IMR-90 (cell line): ENCODE results near the gene GPC6. TPM values are rescaled to one million over a fixed set of nuclear protein-coding genes. Genes with fewer than 3 reads are reported as not detected.

Experiments used
- ATAC-seq: fragments of 200-7000 bp; cut with Tn5 transposase; 2 replicates; pipeline ENCODE4 v1.9.1; 2020; ENCODE audit warnings: low read depth, mild to moderate bottlenecking, moderate library complexity
- BruUV-seq: library from RNA; stranded (reverse); fragments of 400-500 nt; replicated peaks from 2 replicates; lab custom pipeline; 2021; lab: Mats Ljungman, UMichigan
- CTCF ChIA-PET: fragments of 300-600 bp; formaldehyde crosslinking; extraction: SDS; loops from one replicate; lab custom pipeline; 2021; ENCODE audit warnings: antibody characterized with exemption; lab: Yijun Ruan, JAX
- POLR2A ChIA-PET: fragments of 300-600 bp; sonication (Branson Sonifier 250); formaldehyde crosslinking; loops from one replicate; lab custom pipeline; 2022; ENCODE audit warnings: antibody characterized with exemption; ENCODE audit not compliant: unreplicated experiment; lab: Charles Lee
- DNase-seq: peaks from one replicate; pipeline ENCODE4 v3.0.0; 2013
- H2AFZ ChIP-seq: replicated peaks from 2 replicates; pipeline ENCODE3; 2013; ENCODE audit warnings: low read length, mild to moderate bottlenecking; ENCODE audit not compliant: poor library complexity
- H2AK5ac ChIP-seq: 2 replicates; pipeline ENCODE4 v1.6.1; 2013; ENCODE audit warnings: low read depth, low read length, inconsistent platforms
- H2AK9ac ChIP-seq: replicated peaks from 2 replicates; pipeline ENCODE3; 2013; ENCODE audit warnings: mild to moderate bottlenecking, low read depth, low read length, moderate library complexity; ENCODE audit not compliant: poor library complexity
- H2BK120ac ChIP-seq: 2 replicates; pipeline ENCODE4 v1.6.1; 2013; ENCODE audit warnings: low read depth, low read length, inconsistent platforms
- H2BK15ac ChIP-seq: 3 replicates; pipeline ENCODE4 v1.6.1; 2013; ENCODE audit warnings: low read depth, low read length, inconsistent platforms
- H2BK20ac ChIP-seq: 2 replicates; pipeline ENCODE4 v1.6.1; 2013; ENCODE audit warnings: low read depth, mild to moderate bottlenecking, inconsistent platforms, low read length, moderate library complexity
- H2BK5ac ChIP-seq: 2 replicates; pipeline ENCODE4 v1.6.1; 2013; ENCODE audit warnings: mild to moderate bottlenecking, low read depth, low read length, inconsistent platforms; ENCODE audit not compliant: poor library complexity, severe bottlenecking
- H3K14ac ChIP-seq: replicated peaks from 2 replicates; pipeline ENCODE4 v1.6.1; 2013; ENCODE audit warnings: low read depth, low read length, inconsistent platforms
- H3K18ac ChIP-seq: 2 replicates; pipeline ENCODE4 v1.6.1; 2013; ENCODE audit warnings: low read depth, low read length, control low read depth
- H3K23ac ChIP-seq: 2 replicates; pipeline ENCODE4 v1.6.1; 2013; ENCODE audit warnings: low read depth, low read length, inconsistent platforms
- H3K27ac ChIP-seq: 2 replicates; pipeline ENCODE4 v1.5.1; 2013; ENCODE audit warnings: mild to moderate bottlenecking, control low read depth, low read length; ENCODE audit not compliant: insufficient read depth
- H3K27me3 ChIP-seq: 2 replicates; pipeline ENCODE4 v1.6.1; 2013; ENCODE audit warnings: low read length; ENCODE audit not compliant: control insufficient read depth, insufficient read depth
- H3K36me3 ChIP-seq: 2 replicates; pipeline ENCODE4 v1.6.1; 2013; ENCODE audit warnings: low read length, mixed read lengths; ENCODE audit not compliant: control insufficient read depth, insufficient read depth
- H3K4ac ChIP-seq: 2 replicates; pipeline ENCODE4 v1.6.1; 2013; ENCODE audit warnings: low read depth, low read length, inconsistent platforms
- H3K4me1 ChIP-seq: 2 replicates; pipeline ENCODE4 v1.6.1; 2013; ENCODE audit warnings: low read length, mixed read lengths; ENCODE audit not compliant: control insufficient read depth, insufficient read depth
- H3K4me2 ChIP-seq: 2 replicates; pipeline ENCODE4 v1.6.1; 2013; ENCODE audit warnings: low read depth, mild to moderate bottlenecking, control low read depth, low read length, moderate library complexity
- H3K4me3 ChIP-seq: 2 replicates; pipeline ENCODE4 v1.5.1; 2013; ENCODE audit warnings: low read depth, mild to moderate bottlenecking, control low read depth, low read length, moderate library complexity; ENCODE audit not compliant: insufficient read depth
- H3K56ac ChIP-seq: 2 replicates; pipeline ENCODE4 v1.6.1; 2013; ENCODE audit warnings: low read length, inconsistent platforms; ENCODE audit not compliant: insufficient read depth; ENCODE audit errors: extremely low read depth
- H3K79me1 ChIP-seq, 2 experiments: 2 replicates each; pipeline ENCODE4 v1.6.1; 2013; ENCODE audit warnings: low read length in 2 of 2, inconsistent platforms in 1 of 2, low read depth in 1 of 2
- H3K9ac ChIP-seq: 2 replicates; pipeline ENCODE4 v1.6.1; 2013; ENCODE audit warnings: low read depth, low read length, control low read depth
- H3K9me1 ChIP-seq: 2 replicates; pipeline ENCODE4 v1.6.1; 2013; ENCODE audit warnings: low read length, inconsistent platforms; ENCODE audit not compliant: insufficient read depth
- H3K9me3 ChIP-seq: 2 replicates; pipeline ENCODE4 v1.6.1; 2013; ENCODE audit warnings: low read length; ENCODE audit not compliant: control insufficient read depth, insufficient read depth
- H4K20me1 ChIP-seq: 2 replicates; pipeline ENCODE4 v1.6.1; 2013; ENCODE audit warnings: low read length, inconsistent platforms; ENCODE audit not compliant: insufficient read depth
- H4K5ac ChIP-seq: 2 replicates; pipeline ENCODE4 v1.6.1; 2013; ENCODE audit warnings: mild to moderate bottlenecking, low read depth, low read length, control low read depth
- H4K8ac ChIP-seq, 2 experiments: 2 replicates each; pipeline ENCODE4 v1.6.1; 2013; ENCODE audit warnings: low read depth in 2 of 2, low read length in 2 of 2, control low read depth in 1 of 2, inconsistent platforms in 1 of 2
- H4K91ac ChIP-seq: 2 replicates; pipeline ENCODE4 v1.6.1; 2013; ENCODE audit warnings: low read depth, low read length, inconsistent platforms; ENCODE audit not compliant: insufficient read depth
- CHD1 ChIP-seq: IDR thresholded peaks from 2 replicates; pipeline ENCODE4 v1.6.1; 2012; ENCODE audit warnings: low read depth, low read length, improper control_type of control experiment
- ELK1 ChIP-seq: fragments of 150-350 bp; IDR thresholded peaks from 2 replicates; pipeline ENCODE4 v1.6.1; 2016; ENCODE audit warnings: low read depth, mild to moderate bottlenecking, low read length, moderate library complexity, borderline replicate concordance
- MAZ ChIP-seq: IDR thresholded peaks from 2 replicates; pipeline ENCODE4 v1.6.1; 2012; ENCODE audit warnings: low read depth, mild to moderate bottlenecking, low read length, improper control_type of control experiment, moderate library complexity, borderline replicate concordance
- NFE2L2 ChIP-seq: fragments of 150-350 bp; IDR thresholded peaks from 2 replicates; pipeline ENCODE4 v1.6.1; 2016; ENCODE audit warnings: low read depth, mild to moderate bottlenecking, low read length
- RCOR1 ChIP-seq: IDR thresholded peaks from 2 replicates; pipeline ENCODE4 v1.6.1; 2012; ENCODE audit warnings: mild to moderate bottlenecking, low read length, improper control_type of control experiment; ENCODE audit not compliant: insufficient replicate concordance
- dilution Hi-C: fragments of 300-500 bp; cut with HindIII; formaldehyde crosslinking; loops from one replicate; pipeline ENCODE4 v1.14.3; 2018; ENCODE audit warnings: low sequenced_read_pairs; ENCODE audit not compliant: unreplicated experiment
- in situ Hi-C: fragments of 300-500 bp; cut with MboI; formaldehyde crosslinking; loops from 3 replicates; pipeline ENCODE4 v1.14.3; 2019; ENCODE audit warnings: low sequenced_read_pairs, inconsistent platforms, mixed read lengths
- intact Hi-C: fragments of 100-400 bp; cut with micrococcal nuclease; formaldehyde crosslinking; loops from 2 replicates; pipeline ENCODE4 v1.10.0; 2022
- polyA plus RNA-seq, 3 experiments: library from polyadenylated mRNA; depleted of rRNA; stranded (reverse); fragments of >200 nt; gene quantifications; 2 replicates each; pipeline ENCODE4 v1.2.3, GENCODE V29; 2012; ENCODE audit warnings: low replicate concordance in 1 of 3
- total RNA-seq: library from RNA; depleted of rRNA; stranded (reverse); fragments of >200 nt; gene quantifications from 2 replicates; pipeline ENCODE4 v1.2.3, GENCODE V29; 2012

The GPC6 gene
- total and polyA plus RNA-seq, 2 of the 4 experiments (the other 2 are of a cell fraction) = 14.9 to 39.4 TPM

- dilution Hi-C loops (no loop called here), in situ Hi-C loops (no loop called here), intact Hi-C loops (no loop called here)
- peak; percentile 40 for ATAC-seq
- Histone ChIP-seq H3K27me3 (no peaks in the 10 kb centered on the region), H3K23ac (no peak overlapping the region), H3K4me3 (no peak overlapping the region), H2BK120ac (no peak overlapping the region), H3K4ac (no peak overlapping the region), H4K20me1 (no peaks in the 10 kb centered on the region), H3K79me1 (no peaks in the 10 kb centered on the region), H3K18ac (no peak overlapping the region), H3K4me2 (no peak overlapping the region), H2AK9ac (no peak overlapping the region), H2BK15ac (no peak overlapping the region), H2AK5ac (no peak overlapping the region), H3K9me3 (no peaks in the 10 kb centered on the region), H3K27ac (no peak overlapping the region), H3K4me1 (no peaks in the 10 kb centered on the region; the same call in 1 of the 2 replicates), H4K5ac (no peak overlapping the region), H4K91ac (no peak overlapping the region), H3K56ac (no peak overlapping the region), H3K9me1 (no peaks in the 10 kb centered on the region), H2BK20ac (no peak overlapping the region), H3K36me3 (no peaks in the 10 kb centered on the region), H4K8ac (no peak overlapping the region), H3K9ac (no peak overlapping the region), H3K14ac (no peak overlapping the region), H2BK5ac (no peak overlapping the region), H2AFZ (no peak overlapping the region)
- no peak for TF ChIP-seq RCOR1
- no peak for TF ChIP-seq NFE2L2
- no peak for TF ChIP-seq CHD1
- TF ChIP-seq ELK1 = no peak
- no peak for TF ChIP-seq MAZ
- DNase-seq = peak; percentile 54
- BruUV-seq = no TSS peak
- POLR2A ChIA-PET = interaction anchor here (0.7 kb wide), 1 partner anchor 34 kb away, joined by 3 read pairs; no protein-coding TSS in a partner anchor
- CTCF ChIA-PET = no interaction called here
These were observed 853.3 kb downstream of the GPC6 start for GRCh38 chr13:94079876-94080275.
